Endothelial cell of umbilical vein (primary cell): ENCODE data around the gene WRNIP1. TPM values are rescaled to one million over a fixed set of nuclear protein-coding genes. Genes with fewer than 3 reads are reported as not detected.

ENCODE experiments used
- Bru-seq: library from RNA; stranded (reverse); fragments of 400-500 nt; gene quantifications from one replicate; lab custom pipeline; 2021; lab: Mats Ljungman, UMichigan
- BruChase-seq, 2 experiments: library from RNA; stranded (reverse); fragments of 400-500 nt; gene quantifications; one replicate each; lab custom pipeline; 2021; lab: Mats Ljungman, UMichigan
- BruUV-seq: library from RNA; stranded (reverse); fragments of 400-500 nt; replicated peaks from 2 replicates; lab custom pipeline; 2021; lab: Mats Ljungman, UMichigan
- CTCF ChIA-PET: fragments of 300-600, 350-600 bp; sonication (Branson Sonifier 250); formaldehyde crosslinking; loops from one replicate; lab custom pipeline; 2021; ENCODE audit warnings: antibody characterized with exemption, inconsistent platforms; lab: Charles Lee
- POLR2A ChIA-PET: fragments of 300-600, 350-600 bp; sonication (Branson Sonifier 250); formaldehyde crosslinking; loops from one replicate; lab custom pipeline; 2021; ENCODE audit warnings: antibody characterized with exemption, inconsistent platforms; lab: Charles Lee
- DNase-seq: peaks from one replicate; pipeline ENCODE4 v3.0.0-alpha.2; 2011; ENCODE audit warnings: low read depth, low spot score
- FAIRE-seq: peaks from 2 replicates; lab custom pipeline; 2011; peaks lifted over from hg19 to GRCh38; lab: Jason Lieb, UNC
- H2AFZ ChIP-seq: 2 replicates; pipeline ENCODE4 v1.6.0; 2012; ENCODE audit warnings: low read depth, low read length, control low read depth, inconsistent platforms
- H3K27ac ChIP-seq: 2 replicates; pipeline ENCODE4 v1.5.1; 2011; ENCODE audit warnings: low read depth, mild to moderate bottlenecking, control low read depth, low read length, moderate library complexity; ENCODE audit not compliant: insufficient read depth
- H3K27me3 ChIP-seq, 2 experiments: 2 replicates each; pipeline versions ENCODE4 v1.6.0 to v1.6.1; 2011; ENCODE audit warnings: low read length in 2 of 2, mixed read lengths in 1 of 2; ENCODE audit not compliant: control insufficient read depth in 2 of 2, insufficient read depth in 2 of 2
- H3K36me3 ChIP-seq, 2 experiments: 2 replicates in 1 of 2; 3 replicates in 1 of 2; pipeline ENCODE4 v1.5.1; 2011; ENCODE audit warnings: low read length in 2 of 2, mild to moderate bottlenecking in 1 of 2, moderate library complexity in 1 of 2; ENCODE audit not compliant: control insufficient read depth in 2 of 2, insufficient read depth in 2 of 2; ENCODE audit errors: extremely low read depth in 1 of 2
- H3K4me1 ChIP-seq: 3 replicates; pipeline ENCODE4 v1.5.1; 2011; ENCODE audit warnings: mild to moderate bottlenecking, low read length; ENCODE audit not compliant: control insufficient read depth, insufficient read depth; ENCODE audit errors: extremely low read depth
- H3K4me2 ChIP-seq: 2 replicates; pipeline ENCODE4 v1.6.1; 2011; ENCODE audit warnings: low read length, control low read depth, mixed read lengths; ENCODE audit not compliant: insufficient read depth
- H3K4me3 ChIP-seq, 3 experiments: fragments of 200-600 bp in 1 of 3; sonication (generic), shearing (Covaris generic) in 1 of 3; replicated peaks in 1 of 3; 2 replicates each; pipeline ENCODE4 v1.5.1; 2011 to 2016; ENCODE audit warnings: control low read depth in 3 of 3, low read length in 3 of 3, mild to moderate bottlenecking in 2 of 3, inconsistent platforms in 1 of 3, low read depth in 1 of 3, moderate library complexity in 1 of 3; ENCODE audit not compliant: insufficient read depth in 1 of 3
- H3K79me2 ChIP-seq: 2 replicates; pipeline ENCODE4 v1.6.0; 2012; ENCODE audit warnings: low read length, inconsistent platforms; ENCODE audit not compliant: control insufficient read depth, insufficient read depth
- H3K9ac ChIP-seq: replicated peaks from 2 replicates; pipeline ENCODE3; 2011; ENCODE audit warnings: low read length, control low read depth; ENCODE audit not compliant: insufficient read depth; ENCODE audit errors: extremely low read depth
- H3K9me1 ChIP-seq: replicated peaks from 3 replicates; pipeline ENCODE4 v1.6.0; 2011; ENCODE audit warnings: mild to moderate bottlenecking, low read length; ENCODE audit not compliant: control insufficient read depth, insufficient read depth; ENCODE audit errors: extremely low read depth
- H3K9me3 ChIP-seq: replicated peaks from 2 replicates; pipeline ENCODE4 v1.5.1; 2012; ENCODE audit warnings: low read length, inconsistent platforms; ENCODE audit not compliant: control insufficient read depth, insufficient read depth
- H4K20me1 ChIP-seq: replicated peaks from 2 replicates; pipeline ENCODE3; 2011; ENCODE audit warnings: mild to moderate bottlenecking, low read length; ENCODE audit not compliant: control insufficient read depth, insufficient read depth; ENCODE audit errors: extremely low read depth
- CTCF ChIP-seq, 2 donors: IDR thresholded peaks; 1 replicate in 1 of 2; 2 replicates in 1 of 2; pipeline ENCODE4 v1.5.1; 2011; ENCODE audit warnings: low read length in 2 of 2, mild to moderate bottlenecking in 2 of 2, moderate library complexity in 2 of 2, control low read depth in 1 of 2, inconsistent platforms in 1 of 2, low read depth in 1 of 2; ENCODE audit not compliant: insufficient read depth in 1 of 2; ENCODE audit errors: extremely low read depth in 1 of 2
- EZH2 ChIP-seq: IDR thresholded peaks from 2 replicates; pipeline ENCODE4 v1.6.1; 2012; ENCODE audit warnings: borderline replicate concordance, low read depth, mild to moderate bottlenecking, moderate library complexity, low read length, inconsistent platforms; ENCODE audit not compliant: severe bottlenecking
- FOS ChIP-seq: IDR thresholded peaks from 2 replicates; pipeline ENCODE4 v1.6.1; 2011; ENCODE audit warnings: mild to moderate bottlenecking, low read length, moderate library complexity, borderline replicate concordance; ENCODE audit not compliant: insufficient read depth
- GATA2 ChIP-seq: IDR thresholded peaks from 2 replicates; pipeline ENCODE4 v1.7.0; 2011; ENCODE audit warnings: low read depth, mild to moderate bottlenecking, moderate library complexity, mixed read lengths, low read length; ENCODE audit not compliant: insufficient read length, insufficient read depth
- JUN ChIP-seq: IDR thresholded peaks from 2 replicates; pipeline ENCODE4 v1.6.1; 2011; ENCODE audit warnings: borderline replicate concordance, low read depth; ENCODE audit not compliant: insufficient read length, insufficient read depth
- MAX ChIP-seq: IDR thresholded peaks from 2 replicates; pipeline ENCODE4 v1.6.1; 2011; ENCODE audit not compliant: insufficient read depth, insufficient read length
- MYC ChIP-seq: IDR thresholded peaks from one replicate; pipeline ENCODE4 v1.6.1; 2011; ENCODE audit warnings: mild to moderate bottlenecking, low read depth, low read length
- POLR2A ChIP-seq: IDR thresholded peaks from 2 replicates; pipeline ENCODE4 v1.6.1; 2012; ENCODE audit warnings: low read depth, mild to moderate bottlenecking, control low read depth, low read length
- POLR2AphosphoS5 ChIP-seq: IDR thresholded peaks from 2 replicates; pipeline ENCODE4 v1.6.1; 2012; ENCODE audit warnings: low read depth, mild to moderate bottlenecking, control low read depth, low read length, moderate library complexity; ENCODE audit not compliant: insufficient read depth
- dilution Hi-C: fragments of 300-500 bp; cut with MboI; formaldehyde crosslinking; loops from one replicate; pipeline ENCODE4 v1.15.0; 2019; ENCODE audit warnings: low sequenced_read_pairs; ENCODE audit not compliant: extremely low pct_ligation_motif_present
- intact Hi-C: fragments of 100-400 bp; cut with micrococcal nuclease; formaldehyde crosslinking; loops from one replicate; pipeline ENCODE4 v1.10.0; 2022
- long read RNA-seq: library from polyadenylated mRNA; stranded (forward); transcript quantifications from one replicate; pipeline ENCODE4 v2.0.0, GENCODE V29; 2021
- polyA minus RNA-seq, 3 experiments: library from RNA; depleted of rRNA, polyadenylated mRNA; stranded (reverse); fragments of >200 nt; gene quantifications; 1 replicate in 1 of 3; 2 replicates in 2 of 3; pipeline ENCODE4 v1.2.3, GENCODE V29; 2011
- polyA plus RNA-seq, 4 experiments: library from polyadenylated mRNA; depleted of rRNA in 3 of 4; stranded (reverse) in 3 of 4; unstranded in 1 of 4; fragments of >200 nt; gene quantifications; 2 replicates each; pipeline versions ENCODE4 v1.2.1 to v1.2.3, GENCODE V29; 2011 to 2012; ENCODE audit warnings: missing spikeins in 1 of 4
- total RNA-seq: library from RNA; stranded (reverse); gene quantifications from 2 replicates; pipeline ENCODE4 v1.2.3, GENCODE V29; 2021

Gene WRNIP1
- 47.7 and 50.1 TPM in 2 replicates for total RNA-seq
- polyA plus RNA-seq: 54.5 and 68.9 TPM in 2 replicates
- polyA plus RNA-seq (2011; cell fraction: cytosol; rRNA removed): 56.2 and 64.2 TPM in 2 replicates
- 59.4 and 59.7 TPM in 2 replicates for polyA plus RNA-seq (2011; cell fraction: nucleus; rRNA removed)
- polyA plus RNA-seq (2012): 44.9 and 45.1 TPM in 2 replicates
- polyA minus RNA-seq: 55.8 and 60.5 TPM in 2 replicates
- 27.8 TPM for polyA minus RNA-seq (2011; cell fraction: cytosol; rRNA and poly(A)+ RNA removed)
- 26.4 and 31.4 TPM in 2 replicates for polyA minus RNA-seq (2011; cell fraction: nucleus; rRNA and poly(A)+ RNA removed)
- percentile 90 among the genes with signal in this experiment for Bru-seq, nascent RNA
- BruChase-seq, experiment 1, labeled RNA remaining after a 6-hour chase: percentile 82 among the genes with signal in this experiment
- BruChase-seq, experiment 2, labeled RNA remaining after a 2-hour chase: percentile 92 among the genes with signal in this experiment
- long read RNA-seq, transcript WRNIP1-203 (7 exons, 2,595 nt): minor isoform, 8 of 171 reads
- long read RNA-seq, transcript WRNIP1-204 (7 exons, 2,670 nt): major isoform, 134 of 171 reads
- long read RNA-seq, partial matches to known transcripts: 13 of 171 reads
- long read RNA-seq, other reads (novel, unspliced or antisense): 16 of 171 reads

DNA sequence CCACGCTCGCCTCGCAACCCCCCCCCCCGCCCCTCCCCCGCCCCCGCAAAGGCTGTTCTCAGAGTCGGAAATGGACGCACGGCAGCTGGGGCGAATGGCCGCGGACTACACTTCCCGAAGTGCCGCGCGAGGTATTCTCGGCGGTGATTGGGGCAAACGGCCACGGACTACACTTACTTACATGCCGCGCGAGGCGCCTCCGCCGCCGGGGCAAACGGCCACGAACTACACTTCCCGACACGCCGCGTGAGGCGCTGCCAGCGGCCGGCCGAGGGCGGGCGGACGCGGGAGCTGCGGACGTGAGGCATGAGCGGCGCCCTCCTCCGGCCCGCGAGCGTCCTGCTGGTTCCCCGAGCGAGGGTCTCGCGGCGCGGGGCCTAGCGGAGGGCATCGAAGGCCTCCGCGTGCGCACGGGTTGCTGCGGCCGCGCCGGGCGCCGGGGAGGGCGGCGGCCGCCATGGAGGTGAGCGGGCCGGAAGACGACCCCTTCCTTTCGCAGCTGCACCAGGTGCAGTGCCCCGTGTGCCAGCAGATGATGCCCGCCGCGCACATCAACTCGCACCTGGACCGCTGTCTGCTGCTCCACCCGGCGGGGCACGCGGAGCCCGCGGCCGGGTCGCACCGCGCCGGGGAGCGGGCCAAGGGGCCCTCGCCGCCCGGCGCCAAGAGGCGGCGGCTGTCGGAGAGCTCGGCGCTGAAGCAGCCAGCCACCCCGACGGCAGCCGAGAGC is at the start of gene WRNIP1:
Gene WRNIP1, plus strand, starts transcription at position 228 of the 730 bp plus-strand sequence. Its CDS starts 230 bp downstream, at position 458.
- FAIRE-seq (peak; percentile 80), DNase-seq (peak; percentile 99)
- no TSS peak for BruUV-seq
- Histone ChIP-seq H3K36me3 (no peaks in the 10 kb centered on the region), H4K20me1 (peaks cover 3% of the 10 kb centered on the region), H3K9me1 (no peaks in the 10 kb centered on the region), H3K4me1 (peaks cover 40% of the 10 kb centered on the region), H3K4me2 (peak within 1 kb of the TSS; percentile 99), H3K4me3 (peak within 1 kb of the TSS; percentile 72 to 98 (median 97)), H3K27me3 (no peaks in the 10 kb centered on the region), H3K27ac (peak within 1 kb of the TSS; percentile 79), H3K9ac (peak within 1 kb of the TSS; percentile 94), H2AFZ (peak within 1 kb of the TSS; percentile 83), H3K79me2 (peaks cover 45% of the 10 kb centered on the region), H3K9me3 (no peaks in the 10 kb centered on the region)
- POLR2A ChIA-PET: interaction anchor here (0.6 to 1.5 kb wide), 4 partner anchors 18 to 980 kb away, joined by 3 to 8 read pairs (median 4); no protein-coding TSS in a partner anchor
- TF ChIP-seq GATA2 (no peak), FOS (no peak), POLR2A (no peak), EZH2 (no peak), JUN (no peak), POLR2AphosphoS5 (peak; percentile 12), MAX (peak; percentile 36), MYC (no peak), CTCF (IDR thresholded peaks at IDR 0.05; ENCODE audit: extremely low read depth in 1 of 2, insufficient read depth in 1 of 2, low read depth in 1 of 2, low read length in 2 of 2) (peak; percentile 65 to 66)
- intact Hi-C loops (loop anchor here (1.0 to 5.0 kb wide), 6 partner anchors 27 to 1153 kb away; partner anchors contain the start of gene RIPK1), dilution Hi-C loops (no loop called here)
- CTCF ChIA-PET: interaction anchor here (0.9 to 6.7 kb wide), 10 partner anchors 8 to 1169 kb away, joined by 3 to 54 read pairs (median 6); partner anchors contain the start of genes MYLK4, SERPINB1 and SERPINB6
